HEK293 (cell line): ENCODE measurements around the gene HSCB.

Experiments used
- CTCF ChIA-PET: fragments of 350-600 bp; formaldehyde crosslinking; extraction: SDS; loops from one replicate; lab custom pipeline; 2021; ENCODE audit warnings: antibody characterized with exemption; lab: Yijun Ruan, JAX
- POLR2A ChIA-PET: fragments of 300-600 bp; formaldehyde crosslinking; extraction: SDS; loops from one replicate; lab custom pipeline; 2020; ENCODE audit warnings: antibody characterized with exemption, inconsistent platforms; lab: Yijun Ruan, JAX
- H3K27ac ChIP-seq: fragments of 200-500 bp; sonication (Bioruptor generic); 2 replicates; pipeline ENCODE4 v1.5.1; 2014; ENCODE audit warnings: low read depth, low read length, control low read depth, inconsistent platforms; ENCODE audit errors: extremely low read depth
- H3K36me3 ChIP-seq, 2 experiments: fragments of 200-500 bp in 1 of 2; sonication (Bioruptor generic) in 1 of 2; 1 replicate in 1 of 2; 2 replicates in 1 of 2; pipeline ENCODE4 v1.5.1; 2014 to 2017; ENCODE audit warnings: inconsistent platforms in 2 of 2, low read length in 2 of 2; ENCODE audit not compliant: control insufficient read depth in 2 of 2, insufficient read depth in 1 of 2
- H3K4me1 ChIP-seq: fragments of 200-500 bp; sonication (Bioruptor generic); 2 replicates; pipeline ENCODE4 v1.5.1; 2014; ENCODE audit warnings: mild to moderate bottlenecking, low read length, inconsistent platforms; ENCODE audit not compliant: control insufficient read depth, insufficient read depth
- H3K4me3 ChIP-seq: 2 replicates; pipeline ENCODE4 v1.5.1; 2011; ENCODE audit warnings: low read depth, mild to moderate bottlenecking, control low read depth, low read length, moderate library complexity
- H3K9me3 ChIP-seq: fragments of 200-500 bp; sonication (Bioruptor generic); 2 replicates; pipeline ENCODE4 v1.5.1; 2014; ENCODE audit warnings: low read depth, low read length, inconsistent platforms; ENCODE audit not compliant: control insufficient read depth, insufficient read depth
- SP7 ChIP-seq: fragments of 450-650 bp; formaldehyde crosslinking; IDR thresholded peaks from 2 replicates; pipeline ENCODE4 v1.5.1; 2016; ENCODE audit warnings: missing biosample characterization, missing genetic modification characterization
- TRIM28 ChIP-seq: IDR thresholded peaks from 2 replicates; pipeline ENCODE4 v1.6.1; 2011; ENCODE audit warnings: low read length, control low read depth, borderline replicate concordance
- ZFP69B ChIP-seq: fragments of 450-650 bp; formaldehyde crosslinking; IDR thresholded peaks from 2 replicates; pipeline ENCODE4 v1.5.1; 2016; ENCODE audit warnings: missing biosample characterization, missing genetic modification characterization
- ZNF146 ChIP-seq: fragments of 450-650 bp; formaldehyde crosslinking; IDR thresholded peaks from 2 replicates; pipeline ENCODE4 v1.5.1; 2016; ENCODE audit warnings: missing biosample characterization, missing genetic modification characterization
- ZNF174 ChIP-seq: fragments of 450-650 bp; formaldehyde crosslinking; IDR thresholded peaks from 2 replicates; pipeline ENCODE4 v1.5.0; 2017; ENCODE audit warnings: missing biosample characterization, mild to moderate bottlenecking, missing genetic modification characterization
- ZNF473 ChIP-seq: fragments of 450-650 bp; formaldehyde crosslinking; IDR thresholded peaks from 2 replicates; pipeline ENCODE4 v1.5.1; 2017; ENCODE audit warnings: missing biosample characterization, missing genetic modification characterization
- ZNF600 ChIP-seq: fragments of 450-650 bp; formaldehyde crosslinking; IDR thresholded peaks from 2 replicates; pipeline ENCODE4 v1.5.1; 2016; ENCODE audit warnings: missing biosample characterization, missing genetic modification characterization
- ZXDB ChIP-seq: fragments of 450-650 bp; formaldehyde crosslinking; IDR thresholded peaks from 2 replicates; pipeline ENCODE4 v1.5.1; 2016; ENCODE audit warnings: missing biosample characterization, missing genetic modification characterization
- TF ChIP-seq, protein P1 (sequence below): fragments of 450-650 bp; formaldehyde crosslinking; IDR thresholded peaks from 2 replicates; pipeline ENCODE4 v1.5.1; 2016; ENCODE audit warnings: missing biosample characterization, missing genetic modification characterization, low read depth
- TF ChIP-seq, protein P2 (sequence below): fragments of 450-650 bp; formaldehyde crosslinking; IDR thresholded peaks from 2 replicates; pipeline ENCODE4 v1.5.0; 2017; ENCODE audit warnings: missing biosample characterization, missing genetic modification characterization, borderline replicate concordance
- TF ChIP-seq, protein P3 (sequence below): fragments of 450-650 bp; formaldehyde crosslinking; IDR thresholded peaks from 2 replicates; pipeline ENCODE4 v1.5.1; 2016; ENCODE audit warnings: missing biosample characterization, missing genetic modification characterization, borderline replicate concordance
- TF ChIP-seq, protein P4 (sequence below): fragments of 450-650 bp; formaldehyde crosslinking; IDR thresholded peaks from 2 replicates; pipeline ENCODE4 v1.5.1; 2016; ENCODE audit warnings: missing biosample characterization, missing genetic modification characterization

The HSCB gene

DNA sequence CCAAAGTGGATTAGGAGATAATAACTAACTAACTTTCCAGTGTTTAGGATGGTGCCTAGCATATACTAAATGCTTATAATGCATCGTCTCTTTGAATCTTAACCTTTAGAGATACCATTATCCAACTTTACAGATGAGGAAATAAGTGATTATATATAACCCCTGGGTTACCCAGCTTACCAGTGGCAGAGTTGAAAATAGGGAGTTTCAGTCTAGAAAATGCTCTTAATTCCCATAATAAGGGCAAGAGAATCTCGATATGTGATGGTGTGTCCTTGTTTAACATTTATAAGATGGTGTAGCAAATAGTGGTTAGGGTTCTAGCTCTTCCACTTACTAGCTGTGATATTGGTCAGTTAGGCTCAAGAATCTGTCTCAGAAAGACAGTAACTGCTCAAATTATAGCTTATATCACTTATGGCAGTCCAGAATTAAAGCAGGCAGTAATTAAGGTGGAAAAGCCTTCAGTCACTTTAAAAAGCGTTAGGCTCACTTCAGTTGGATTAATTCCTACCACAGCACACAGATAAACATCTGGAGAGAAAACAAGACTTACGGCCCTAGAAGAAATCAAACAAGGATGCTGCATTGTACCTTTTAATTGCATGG lies 52.2 kb downstream of the HSCB start (continued):
- TF ChIP-seq, protein P1, sequence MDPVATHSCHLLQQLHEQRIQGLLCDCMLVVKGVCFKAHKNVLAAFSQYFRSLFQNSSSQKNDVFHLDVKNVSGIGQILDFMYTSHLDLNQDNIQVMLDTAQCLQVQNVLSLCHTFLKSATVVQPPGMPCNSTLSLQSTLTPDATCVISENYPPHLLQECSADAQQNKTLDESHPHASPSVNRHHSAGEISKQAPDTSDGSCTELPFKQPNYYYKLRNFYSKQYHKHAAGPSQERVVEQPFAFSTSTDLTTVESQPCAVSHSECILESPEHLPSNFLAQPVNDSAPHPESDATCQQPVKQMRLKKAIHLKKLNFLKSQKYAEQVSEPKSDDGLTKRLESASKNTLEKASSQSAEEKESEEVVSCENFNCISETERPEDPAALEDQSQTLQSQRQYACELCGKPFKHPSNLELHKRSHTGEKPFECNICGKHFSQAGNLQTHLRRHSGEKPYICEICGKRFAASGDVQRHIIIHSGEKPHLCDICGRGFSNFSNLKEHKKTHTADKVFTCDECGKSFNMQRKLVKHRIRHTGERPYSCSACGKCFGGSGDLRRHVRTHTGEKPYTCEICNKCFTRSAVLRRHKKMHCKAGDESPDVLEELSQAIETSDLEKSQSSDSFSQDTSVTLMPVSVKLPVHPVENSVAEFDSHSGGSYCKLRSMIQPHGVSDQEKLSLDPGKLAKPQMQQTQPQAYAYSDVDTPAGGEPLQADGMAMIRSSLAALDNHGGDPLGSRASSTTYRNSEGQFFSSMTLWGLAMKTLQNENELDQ (tag by site-specific recombination): no peak
- TF ChIP-seq ZFP69B: peak; percentile 74
- no peak for TF ChIP-seq ZXDB (tag by site-specific recombination)
- TF ChIP-seq, protein P2, sequence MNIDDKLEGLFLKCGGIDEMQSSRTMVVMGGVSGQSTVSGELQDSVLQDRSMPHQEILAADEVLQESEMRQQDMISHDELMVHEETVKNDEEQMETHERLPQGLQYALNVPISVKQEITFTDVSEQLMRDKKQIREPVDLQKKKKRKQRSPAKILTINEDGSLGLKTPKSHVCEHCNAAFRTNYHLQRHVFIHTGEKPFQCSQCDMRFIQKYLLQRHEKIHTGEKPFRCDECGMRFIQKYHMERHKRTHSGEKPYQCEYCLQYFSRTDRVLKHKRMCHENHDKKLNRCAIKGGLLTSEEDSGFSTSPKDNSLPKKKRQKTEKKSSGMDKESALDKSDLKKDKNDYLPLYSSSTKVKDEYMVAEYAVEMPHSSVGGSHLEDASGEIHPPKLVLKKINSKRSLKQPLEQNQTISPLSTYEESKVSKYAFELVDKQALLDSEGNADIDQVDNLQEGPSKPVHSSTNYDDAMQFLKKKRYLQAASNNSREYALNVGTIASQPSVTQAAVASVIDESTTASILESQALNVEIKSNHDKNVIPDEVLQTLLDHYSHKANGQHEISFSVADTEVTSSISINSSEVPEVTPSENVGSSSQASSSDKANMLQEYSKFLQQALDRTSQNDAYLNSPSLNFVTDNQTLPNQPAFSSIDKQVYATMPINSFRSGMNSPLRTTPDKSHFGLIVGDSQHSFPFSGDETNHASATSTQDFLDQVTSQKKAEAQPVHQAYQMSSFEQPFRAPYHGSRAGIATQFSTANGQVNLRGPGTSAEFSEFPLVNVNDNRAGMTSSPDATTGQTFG (tag by site-specific recombination): no peak
- peak; percentile 95 for TF ChIP-seq SP7 (tag by site-specific recombination)
- TF ChIP-seq, protein P3, sequence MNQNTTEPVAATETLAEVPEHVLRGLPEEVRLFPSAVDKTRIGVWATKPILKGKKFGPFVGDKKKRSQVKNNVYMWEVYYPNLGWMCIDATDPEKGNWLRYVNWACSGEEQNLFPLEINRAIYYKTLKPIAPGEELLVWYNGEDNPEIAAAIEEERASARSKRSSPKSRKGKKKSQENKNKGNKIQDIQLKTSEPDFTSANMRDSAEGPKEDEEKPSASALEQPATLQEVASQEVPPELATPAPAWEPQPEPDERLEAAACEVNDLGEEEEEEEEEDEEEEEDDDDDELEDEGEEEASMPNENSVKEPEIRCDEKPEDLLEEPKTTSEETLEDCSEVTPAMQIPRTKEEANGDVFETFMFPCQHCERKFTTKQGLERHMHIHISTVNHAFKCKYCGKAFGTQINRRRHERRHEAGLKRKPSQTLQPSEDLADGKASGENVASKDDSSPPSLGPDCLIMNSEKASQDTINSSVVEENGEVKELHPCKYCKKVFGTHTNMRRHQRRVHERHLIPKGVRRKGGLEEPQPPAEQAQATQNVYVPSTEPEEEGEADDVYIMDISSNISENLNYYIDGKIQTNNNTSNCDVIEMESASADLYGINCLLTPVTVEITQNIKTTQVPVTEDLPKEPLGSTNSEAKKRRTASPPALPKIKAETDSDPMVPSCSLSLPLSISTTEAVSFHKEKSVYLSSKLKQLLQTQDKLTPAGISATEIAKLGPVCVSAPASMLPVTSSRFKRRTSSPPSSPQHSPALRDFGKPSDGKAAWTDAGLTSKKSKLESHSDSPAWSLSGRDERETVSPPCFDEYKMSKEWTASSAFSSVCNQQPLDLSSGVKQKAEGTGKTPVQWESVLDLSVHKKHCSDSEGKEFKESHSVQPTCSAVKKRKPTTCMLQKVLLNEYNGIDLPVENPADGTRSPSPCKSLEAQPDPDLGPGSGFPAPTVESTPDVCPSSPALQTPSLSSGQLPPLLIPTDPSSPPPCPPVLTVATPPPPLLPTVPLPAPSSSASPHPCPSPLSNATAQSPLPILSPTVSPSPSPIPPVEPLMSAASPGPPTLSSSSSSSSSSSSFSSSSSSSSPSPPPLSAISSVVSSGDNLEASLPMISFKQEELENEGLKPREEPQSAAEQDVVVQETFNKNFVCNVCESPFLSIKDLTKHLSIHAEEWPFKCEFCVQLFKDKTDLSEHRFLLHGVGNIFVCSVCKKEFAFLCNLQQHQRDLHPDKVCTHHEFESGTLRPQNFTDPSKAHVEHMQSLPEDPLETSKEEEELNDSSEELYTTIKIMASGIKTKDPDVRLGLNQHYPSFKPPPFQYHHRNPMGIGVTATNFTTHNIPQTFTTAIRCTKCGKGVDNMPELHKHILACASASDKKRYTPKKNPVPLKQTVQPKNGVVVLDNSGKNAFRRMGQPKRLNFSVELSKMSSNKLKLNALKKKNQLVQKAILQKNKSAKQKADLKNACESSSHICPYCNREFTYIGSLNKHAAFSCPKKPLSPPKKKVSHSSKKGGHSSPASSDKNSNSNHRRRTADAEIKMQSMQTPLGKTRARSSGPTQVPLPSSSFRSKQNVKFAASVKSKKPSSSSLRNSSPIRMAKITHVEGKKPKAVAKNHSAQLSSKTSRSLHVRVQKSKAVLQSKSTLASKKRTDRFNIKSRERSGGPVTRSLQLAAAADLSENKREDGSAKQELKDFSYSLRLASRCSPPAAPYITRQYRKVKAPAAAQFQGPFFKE (tag by site-specific recombination): no peak

DNA sequence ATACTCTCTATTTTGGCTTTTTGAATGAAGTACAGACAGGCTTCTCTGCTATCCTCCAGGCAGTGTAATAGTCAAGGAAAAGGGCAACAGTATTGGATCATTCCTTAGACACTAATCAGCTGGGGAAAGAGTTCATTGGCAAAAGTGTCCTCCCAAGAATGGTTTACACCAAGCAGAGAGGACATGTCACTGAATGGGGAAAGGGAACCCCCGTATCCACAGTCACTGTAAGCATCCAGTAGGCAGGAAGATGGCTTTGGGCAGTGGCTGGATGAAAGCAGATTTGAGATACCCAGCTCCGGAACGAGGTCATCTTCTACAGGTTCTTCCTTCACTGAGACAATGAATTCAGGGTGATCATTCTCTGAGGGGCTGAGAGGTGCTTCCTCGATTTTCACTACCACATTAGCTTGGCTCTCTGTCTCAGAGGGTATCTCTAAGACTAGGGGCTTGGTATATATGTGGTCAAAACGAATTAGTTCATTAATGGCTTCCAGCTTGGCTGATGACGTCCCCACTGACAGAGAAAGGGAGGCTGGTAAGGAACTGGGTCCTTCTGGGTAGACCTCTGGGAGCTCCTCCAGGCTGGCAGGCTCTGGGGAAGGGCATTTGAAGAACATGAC lies 53.3 kb downstream of the HSCB start:
- Histone ChIP-seq H3K27ac (peak overlapping the region; percentile 9; the same call in 1 of the 2 replicates), H3K4me1 (no peaks in the 10 kb centered on the region), H3K4me3 (no peak overlapping the region), H3K36me3 (peaks cover 49 to 63% of the 10 kb centered on the region in 2 experiments), H3K9me3 (no peaks in the 10 kb centered on the region)
- ChIA-PET CTCF (interaction anchor here (1.2 to 1.5 kb wide), 2 partner anchors 33 to 194 kb away, joined by 3 to 4 read pairs; no protein-coding TSS in a partner anchor), POLR2A (interaction anchor here (0.6 to 2.0 kb wide), 4 partner anchors 10 to 36 kb away, joined by 3 to 7 read pairs (median 5); no protein-coding TSS in a partner anchor)
- TF ChIP-seq, protein P4, sequence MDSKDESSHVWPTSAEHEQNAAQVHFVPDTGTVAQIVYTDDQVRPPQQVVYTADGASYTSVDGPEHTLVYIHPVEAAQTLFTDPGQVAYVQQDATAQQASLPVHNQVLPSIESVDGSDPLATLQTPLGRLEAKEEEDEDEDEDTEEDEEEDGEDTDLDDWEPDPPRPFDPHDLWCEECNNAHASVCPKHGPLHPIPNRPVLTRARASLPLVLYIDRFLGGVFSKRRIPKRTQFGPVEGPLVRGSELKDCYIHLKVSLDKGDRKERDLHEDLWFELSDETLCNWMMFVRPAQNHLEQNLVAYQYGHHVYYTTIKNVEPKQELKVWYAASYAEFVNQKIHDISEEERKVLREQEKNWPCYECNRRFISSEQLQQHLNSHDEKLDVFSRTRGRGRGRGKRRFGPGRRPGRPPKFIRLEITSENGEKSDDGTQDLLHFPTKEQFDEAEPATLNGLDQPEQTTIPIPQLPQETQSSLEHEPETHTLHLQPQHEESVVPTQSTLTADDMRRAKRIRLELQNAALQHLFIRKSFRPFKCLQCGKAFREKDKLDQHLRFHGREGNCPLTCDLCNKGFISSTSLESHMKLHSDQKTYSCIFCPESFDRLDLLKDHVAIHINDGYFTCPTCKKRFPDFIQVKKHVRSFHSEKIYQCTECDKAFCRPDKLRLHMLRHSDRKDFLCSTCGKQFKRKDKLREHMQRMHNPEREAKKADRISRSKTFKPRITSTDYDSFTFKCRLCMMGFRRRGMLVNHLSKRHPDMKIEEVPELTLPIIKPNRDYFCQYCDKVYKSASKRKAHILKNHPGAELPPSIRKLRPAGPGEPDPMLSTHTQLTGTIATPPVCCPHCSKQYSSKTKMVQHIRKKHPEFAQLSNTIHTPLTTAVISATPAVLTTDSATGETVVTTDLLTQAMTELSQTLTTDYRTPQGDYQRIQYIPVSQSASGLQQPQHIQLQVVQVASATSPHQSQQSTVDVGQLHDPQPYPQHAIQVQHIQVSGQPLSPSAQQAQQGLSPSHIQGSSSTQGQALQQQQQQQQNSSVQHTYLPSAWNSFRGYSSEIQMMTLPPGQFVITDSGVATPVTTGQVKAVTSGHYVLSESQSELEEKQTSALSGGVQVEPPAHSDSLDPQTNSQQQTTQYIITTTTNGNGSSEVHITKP (tag by site-specific recombination): peak; percentile 71
- TF ChIP-seq ZNF174 (tag by site-specific recombination): no peak
- no peak for TF ChIP-seq ZNF473 (tag by site-specific recombination)
- TF ChIP-seq ZNF146: no peak
- TF ChIP-seq TRIM28: no peak
- TF ChIP-seq ZNF600: peak; percentile 34; the same call in 1 of the 2 replicates
